Mesendoderm (in vitro differentiated cells): ENCODE measurements around the gene BCL2L14.
"Not testable (repeated sequence)": the region's sequence is repeated elsewhere in the genome, so short reads cannot be mapped to it uniquely, and the experiment has no call there.

Source experiments
- DNase-seq: peaks from one replicate; pipeline ENCODE4 v3.0.0; 2013
- H2AK5ac ChIP-seq: 2 replicates; pipeline ENCODE4 v1.6.1; 2013; ENCODE audit warnings: low read length, inconsistent platforms
- H2BK120ac ChIP-seq: 2 replicates; pipeline ENCODE4 v1.6.1; 2013; ENCODE audit warnings: low read depth, mild to moderate bottlenecking, low read length, moderate library complexity, mixed read lengths
- H2BK15ac ChIP-seq: replicated peaks from 2 replicates; pipeline ENCODE4 v1.6.1; 2013; ENCODE audit warnings: low read depth, mild to moderate bottlenecking, moderate library complexity
- H2BK5ac ChIP-seq: 2 replicates; pipeline ENCODE4 v1.6.1; 2013; ENCODE audit warnings: low read length, inconsistent platforms
- H3K18ac ChIP-seq: 2 replicates; pipeline ENCODE4 v1.6.1; 2013; ENCODE audit warnings: mild to moderate bottlenecking, low read length, mixed read lengths
- H3K23ac ChIP-seq: one replicate; pipeline ENCODE4 v1.6.1; 2013; ENCODE audit warnings: low read length
- H3K27ac ChIP-seq: 2 replicates; pipeline ENCODE4 v1.5.1; 2013; ENCODE audit warnings: low read depth, mild to moderate bottlenecking, inconsistent platforms, low read length, moderate library complexity
- H3K27me3 ChIP-seq: 2 replicates; pipeline ENCODE4 v1.6.1; 2013; ENCODE audit warnings: low read length, control low read depth, mild to moderate bottlenecking, inconsistent platforms; ENCODE audit not compliant: insufficient read depth, poor library complexity
- H3K36me3 ChIP-seq: 2 replicates; pipeline ENCODE4 v1.6.1; 2013; ENCODE audit warnings: low read length, inconsistent platforms; ENCODE audit not compliant: control insufficient read depth, insufficient read depth
- H3K4ac ChIP-seq: one replicate; pipeline ENCODE4 v1.6.1; 2013; ENCODE audit warnings: low read depth, mild to moderate bottlenecking, low read length, moderate library complexity
- H3K4me1 ChIP-seq: 2 replicates; pipeline ENCODE4 v1.6.1; 2013; ENCODE audit warnings: low read depth, low read length, inconsistent platforms; ENCODE audit not compliant: control insufficient read depth
- H3K4me2 ChIP-seq: 2 replicates; pipeline ENCODE4 v1.6.1; 2013; ENCODE audit warnings: low read length
- H3K4me3 ChIP-seq: 2 replicates; pipeline ENCODE4 v1.5.1; 2013; ENCODE audit warnings: mild to moderate bottlenecking, low read length
- H3K56ac ChIP-seq: one replicate; pipeline ENCODE4 v1.6.1; 2013; ENCODE audit warnings: low read length
- H3K79me1 ChIP-seq: 2 replicates; pipeline ENCODE4 v1.6.1; 2013; ENCODE audit warnings: low read length, inconsistent platforms
- H3K79me2 ChIP-seq: 2 replicates; pipeline ENCODE4 v1.6.1; 2013; ENCODE audit warnings: mild to moderate bottlenecking, low read length; ENCODE audit not compliant: control insufficient read depth, insufficient read depth
- H3K9ac ChIP-seq: 2 replicates; pipeline ENCODE4 v1.6.1; 2013; ENCODE audit warnings: low read length, inconsistent platforms
- H4K5ac ChIP-seq: one replicate; pipeline ENCODE4 v1.6.1; 2013; ENCODE audit warnings: low read length
- H4K8ac ChIP-seq: one replicate; pipeline ENCODE4 v1.6.1; 2013; ENCODE audit warnings: low read depth, mild to moderate bottlenecking, control low read depth, low read length, moderate library complexity
- WGBS: extraction: QIAGEN DNeasy Blood & Tissue Kit; methylation state at CpG from one replicate; pipeline ENCODE4 v1.1.7; 2013; ENCODE audit warnings: low lambda C conversion rate, missing lambda C conversion rate; ENCODE audit not compliant: insufficient coverage; ENCODE audit errors: extremely low coverage; 5-methylcytosine and 5-hydroxymethylcytosine counted together

Gene BCL2L14

GRCh38 chr12:12133259-12133658 lies 62.5 kb downstream of the BCL2L14 start:
- no peak overlapping the region for H4K8ac ChIP-seq
- no peaks in the 10 kb centered on the region for H3K79me2 ChIP-seq
- H3K4me1 ChIP-seq: no peaks in the 10 kb centered on the region
- H3K4me2 ChIP-seq: no peak overlapping the region
- H2BK5ac ChIP-seq: no peak overlapping the region
- H3K36me3 ChIP-seq: peaks cover 2% of the 10 kb centered on the region
- no CpG with 5 or more reads among the region's 3 CpGs for WGBS
- H3K18ac ChIP-seq: no peak overlapping the region
- H3K79me1 ChIP-seq: peaks cover 3% of the 10 kb centered on the region
- H3K9ac ChIP-seq: no peak overlapping the region
- no peak overlapping the region for H3K56ac ChIP-seq
- H2AK5ac ChIP-seq: no peak overlapping the region
- no peak overlapping the region for H2BK15ac ChIP-seq
- H3K4ac ChIP-seq: no peak overlapping the region
- H3K27me3 ChIP-seq: no peaks in the 10 kb centered on the region
- H3K23ac ChIP-seq: no peak overlapping the region
- peak; percentile 49 for DNase-seq
- no peak overlapping the region for H2BK120ac ChIP-seq
- no peak overlapping the region for H3K4me3 ChIP-seq
- no peak overlapping the region for H4K5ac ChIP-seq
- no peak overlapping the region for H3K27ac ChIP-seq

- no peak overlapping the region for H2BK15ac ChIP-seq
- no peak overlapping the region for H3K4me3 ChIP-seq
- no peak overlapping the region for H2BK120ac ChIP-seq
- H3K36me3 ChIP-seq: peaks cover 2% of the 10 kb centered on the region
- H4K8ac ChIP-seq: no peak overlapping the region
- no peak overlapping the region for H2BK5ac ChIP-seq
- H3K79me2 ChIP-seq: no peaks in the 10 kb centered on the region
- no peaks in the 10 kb centered on the region for H3K27me3 ChIP-seq
- no peak overlapping the region for H4K5ac ChIP-seq
- no peak overlapping the region for H3K23ac ChIP-seq
- no peak overlapping the region for H3K4me2 ChIP-seq
- 100% methylated on average over 3 of the region's 5 CpGs for WGBS
- peaks cover 3% of the 10 kb centered on the region for H3K79me1 ChIP-seq
- no peak overlapping the region for H3K9ac ChIP-seq
- no peak overlapping the region for H2AK5ac ChIP-seq
- no peak overlapping the region for H3K4ac ChIP-seq
- H3K56ac ChIP-seq: no peak overlapping the region
- no peak overlapping the region for H3K27ac ChIP-seq
- no peaks in the 10 kb centered on the region for H3K4me1 ChIP-seq
- H3K18ac ChIP-seq: no peak overlapping the region
- no peak for DNase-seq
Measured at GRCh38 chr12:12133785-12134184, 63.0 kb downstream of the BCL2L14 start.

- no peak overlapping the region for H2AK5ac ChIP-seq
- no peak for DNase-seq
- no peak overlapping the region for H3K4me2 ChIP-seq
- no peak overlapping the region for H2BK5ac ChIP-seq
- no peak overlapping the region for H4K5ac ChIP-seq
- H4K8ac ChIP-seq: no peak overlapping the region
- H3K23ac ChIP-seq: no peak overlapping the region
- no peak overlapping the region for H3K9ac ChIP-seq
- no peak overlapping the region for H3K56ac ChIP-seq
- no peak overlapping the region for H3K27ac ChIP-seq
- H2BK15ac ChIP-seq: no peak overlapping the region
- H3K79me1 ChIP-seq: peaks cover 1% of the 10 kb centered on the region
- H3K4me1 ChIP-seq: no peaks in the 10 kb centered on the region
- no CpG with 5 or more reads among the region's 3 CpGs for WGBS
- no peak overlapping the region for H3K4me3 ChIP-seq
- H2BK120ac ChIP-seq: no peak overlapping the region
- no peaks in the 10 kb centered on the region for H3K27me3 ChIP-seq
- no peak overlapping the region for H3K18ac ChIP-seq
- no peaks in the 10 kb centered on the region for H3K79me2 ChIP-seq
- no peaks in the 10 kb centered on the region for H3K36me3 ChIP-seq
- no peak overlapping the region for H3K4ac ChIP-seq
Measured at GRCh38 chr12:12138203-12139154, 67.7 kb downstream of the BCL2L14 start.

GRCh38 chr12:12141000-12141399 lies 70.3 kb downstream of the BCL2L14 start:
- peaks cover 1% of the 10 kb centered on the region for H3K79me1 ChIP-seq
- H3K36me3 ChIP-seq: no peaks in the 10 kb centered on the region
- no peak overlapping the region for H4K5ac ChIP-seq
- H3K4me3 ChIP-seq: no peak overlapping the region
- no peak overlapping the region for H4K8ac ChIP-seq
- H2BK120ac ChIP-seq: no peak overlapping the region
- no peak overlapping the region for H3K4ac ChIP-seq
- H3K4me1 ChIP-seq: no peaks in the 10 kb centered on the region
- no peak for DNase-seq
- H2BK5ac ChIP-seq: no peak overlapping the region
- no peak overlapping the region for H2BK15ac ChIP-seq
- no peak overlapping the region for H3K4me2 ChIP-seq
- no peak overlapping the region for H3K56ac ChIP-seq
- no peak overlapping the region for H3K18ac ChIP-seq
- no peaks in the 10 kb centered on the region for H3K27me3 ChIP-seq
- no peak overlapping the region for H3K9ac ChIP-seq
- no peak overlapping the region for H2AK5ac ChIP-seq
- no peaks in the 10 kb centered on the region for H3K79me2 ChIP-seq
- no peak overlapping the region for H3K27ac ChIP-seq
- no peak overlapping the region for H3K23ac ChIP-seq

GRCh38 chr12:12144531-12144930 lies 73.8 kb downstream of the BCL2L14 start:
- H3K4me3 ChIP-seq, H2AK5ac ChIP-seq, H3K79me2 ChIP-seq, H2BK5ac ChIP-seq, H2BK15ac ChIP-seq, H3K27me3 ChIP-seq, H4K5ac ChIP-seq, H3K56ac ChIP-seq, H3K23ac ChIP-seq, DNase-seq, H3K4me2 ChIP-seq, H3K27ac ChIP-seq, H3K4ac ChIP-seq, H3K79me1 ChIP-seq, H4K8ac ChIP-seq, H3K9ac ChIP-seq, H3K36me3 ChIP-seq, H3K4me1 ChIP-seq, H2BK120ac ChIP-seq, H3K18ac ChIP-seq: not testable (repeated sequence)
- WGBS: no CpG with 5 or more reads among the region's 1 CpG

GRCh38 chr12:12147111-12147510 lies 76.4 kb downstream of the BCL2L14 start:
- WGBS: no CpG with 5 or more reads among the region's 6 CpGs
- Histone ChIP-seq H4K5ac (no peak overlapping the region), H3K18ac (no peak overlapping the region), H3K4ac (no peak overlapping the region), H3K4me3 (no peak overlapping the region), H2BK15ac (no peak overlapping the region), H4K8ac (no peak overlapping the region), H3K36me3 (peaks cover 1% of the 10 kb centered on the region), H3K4me2 (no peak overlapping the region), H3K79me1 (no peaks in the 10 kb centered on the region), H3K4me1 (no peaks in the 10 kb centered on the region), H3K9ac (no peak overlapping the region), H3K79me2 (no peaks in the 10 kb centered on the region), H3K27ac (no peak overlapping the region), H2AK5ac (no peak overlapping the region), H2BK5ac (no peak overlapping the region), H3K27me3 (no peaks in the 10 kb centered on the region), H2BK120ac (no peak overlapping the region), H3K23ac (no peak overlapping the region), H3K56ac (no peak overlapping the region)
- no peak for DNase-seq
